HG03457 (cell line): ENCODE results near the gene PPOX.

Experiments used
- ATAC-seq: cut with Tn5 transposase; IDR thresholded peaks from one replicate; pipeline ENCODE4 v1.9.1; 2021; ENCODE audit warnings: moderate number of reproducible peaks; ENCODE audit not compliant: unreplicated experiment

Gene PPOX

GRCh38 chr1:161175771-161176453 is 9.7 kb downstream of the PPOX start:
- no peak for ATAC-seq

GRCh38 chr1:161176468-161177111 is 10.4 kb downstream of the PPOX start:
- ATAC-seq, result peak; percentile 18

DNA sequence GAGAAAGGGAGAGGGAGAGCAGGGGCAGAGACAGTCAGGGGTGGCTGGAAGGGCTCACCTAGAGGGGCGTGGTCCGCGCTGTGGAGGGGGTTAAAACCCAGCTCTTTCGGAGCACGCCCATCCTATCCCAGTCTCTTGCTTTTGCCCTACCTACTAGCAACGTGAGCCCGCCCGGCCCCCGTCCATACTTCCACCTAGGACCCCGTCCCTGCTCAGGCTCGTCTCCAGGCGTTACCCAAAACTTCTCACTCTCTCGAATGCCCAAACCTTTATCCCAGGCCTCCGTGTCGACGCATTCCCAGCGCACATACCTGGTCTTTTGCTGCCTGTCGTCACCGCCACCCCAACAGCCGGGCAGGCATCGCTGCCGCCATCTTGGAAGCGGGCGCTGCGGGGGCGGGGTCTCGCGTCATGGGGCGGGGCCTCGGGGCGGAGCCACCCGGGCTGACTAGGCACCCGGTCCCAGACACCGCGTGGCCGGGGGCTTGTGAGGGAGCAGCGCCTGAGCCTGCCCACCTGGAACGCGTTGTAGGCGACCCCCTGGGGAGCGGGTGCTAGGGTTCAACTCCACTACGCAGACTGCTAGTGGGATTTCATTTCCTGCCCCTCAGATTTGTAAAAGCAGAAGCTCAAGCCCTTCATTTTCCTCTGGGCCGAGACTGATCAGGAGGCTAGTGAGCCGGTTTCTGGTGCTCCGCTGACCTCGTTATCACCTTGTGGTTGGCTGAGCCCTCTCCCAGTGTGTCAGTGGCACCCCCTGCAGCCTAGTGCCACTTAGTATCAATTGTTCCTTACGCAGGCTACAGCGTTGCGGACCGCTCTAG is 11.1 kb downstream of the PPOX start, which contains the start of gene B4GALT3:
Gene B4GALT3 (minus strand): TSS at position 396 of the 824 bp plus-strand sequence. CDS start 1,447 bp downstream, outside the sequence.
- peak; percentile 48 for ATAC-seq

- ATAC-seq, result no peak
These were observed 11.7 kb downstream of the PPOX start for GRCh38 chr1:161177936-161178244.

GRCh38 chr1:161179698-161180097 is 13.5 kb downstream of the PPOX start:
- no peak for ATAC-seq

GRCh38 chr1:161180639-161181038 is 14.4 kb downstream of the PPOX start:
- no peak for ATAC-seq

DNA sequence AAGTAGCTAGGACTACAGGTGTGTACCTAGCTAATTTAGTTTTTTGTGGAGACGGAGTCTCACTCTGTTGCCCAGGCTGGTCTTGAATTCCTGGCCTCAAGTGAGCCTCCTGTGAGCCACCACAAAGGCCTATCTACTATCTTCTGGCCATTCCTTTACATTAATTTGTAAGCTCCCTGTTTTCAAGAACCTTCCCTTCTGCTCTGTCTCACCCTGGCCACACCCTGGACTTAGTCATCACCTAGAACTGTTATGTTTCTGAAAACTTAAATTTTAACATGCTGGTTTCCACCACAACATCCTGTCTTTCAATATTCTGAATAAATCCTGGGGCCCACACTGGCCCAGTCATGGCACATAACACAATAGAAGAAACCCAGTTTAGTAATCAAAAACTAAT is 16.0 kb downstream of the PPOX start:
- no peak for ATAC-seq

DNA sequence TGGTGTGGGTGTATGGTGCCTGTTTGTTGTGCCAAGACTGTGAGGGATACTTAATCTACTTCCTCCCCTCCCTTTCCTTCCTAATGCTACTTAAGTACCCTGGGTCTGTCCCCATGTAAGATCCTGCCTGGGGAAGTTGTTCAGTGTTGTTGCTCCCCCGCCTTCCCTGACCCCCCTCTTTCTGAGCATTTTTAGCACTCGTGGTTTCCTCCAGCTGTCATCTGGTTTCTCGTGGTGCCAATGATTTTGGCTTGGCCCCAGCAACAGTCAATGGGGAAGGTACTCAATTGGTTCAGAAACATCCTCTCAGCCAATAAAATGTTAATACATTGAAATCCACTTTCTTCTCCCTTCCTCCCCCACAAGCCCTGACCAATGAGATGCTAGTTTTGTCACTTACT is 19.1 kb downstream of the PPOX start:
- peak; percentile 53 for ATAC-seq

GRCh38 chr1:161185732-161186311 is 19.6 kb downstream of the PPOX start:
- ATAC-seq, result peak; percentile 15

DNA sequence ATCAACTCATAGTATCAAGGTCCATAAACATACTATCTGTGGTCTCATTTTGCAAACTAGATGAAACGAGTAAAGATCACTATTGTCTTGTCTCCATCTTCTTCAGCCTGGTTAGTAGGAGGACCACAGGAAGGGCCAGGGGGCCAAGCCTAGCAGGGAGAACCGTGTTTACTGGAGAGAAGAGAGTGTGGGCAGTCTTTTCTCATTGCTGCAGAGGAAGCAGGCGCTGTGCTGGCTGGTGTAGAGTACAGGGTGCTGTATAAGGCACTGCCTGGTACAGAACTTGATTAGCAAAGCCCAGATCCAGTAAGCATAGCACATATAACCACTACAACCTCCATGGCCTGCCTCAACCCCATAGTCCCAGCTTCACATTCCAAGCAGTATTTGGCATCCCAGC is 21.1 kb downstream of the PPOX start:
- ATAC-seq, result no peak

- no peak for ATAC-seq
These were observed 22.2 kb downstream of the PPOX start for GRCh38 chr1:161188381-161188780.

- ATAC-seq, result no peak
These were observed 22.8 kb downstream of the PPOX start for GRCh38 chr1:161189036-161189435.

DNA sequence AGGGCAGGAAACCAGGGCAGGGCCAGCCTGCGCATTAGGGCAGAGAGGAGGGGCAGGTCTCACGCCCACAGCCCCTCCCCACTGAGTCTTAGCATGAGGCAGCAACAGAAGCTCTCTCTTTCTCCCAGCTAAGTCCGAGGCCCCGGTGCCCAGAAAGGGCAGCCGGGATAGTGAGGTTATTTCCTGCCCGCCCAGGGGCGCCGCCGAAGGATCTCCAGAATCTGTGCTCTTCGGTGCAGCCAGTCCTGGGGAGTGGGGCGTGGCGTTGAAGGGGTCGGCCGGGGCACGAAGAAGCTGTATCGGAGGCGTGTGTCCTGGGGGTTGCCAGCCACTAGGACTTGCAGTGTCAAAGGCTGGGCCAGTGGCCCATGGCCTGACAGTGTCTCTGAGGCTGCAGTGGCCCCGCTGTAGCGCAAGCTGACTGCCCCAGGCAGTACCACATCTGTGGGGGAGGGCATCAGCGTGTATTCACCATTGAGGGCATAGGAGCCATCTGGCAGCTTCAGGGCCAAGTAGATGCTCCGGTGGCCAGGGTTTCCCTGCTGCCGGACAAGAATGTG is 24.8 kb downstream of the PPOX start:
- no peak for ATAC-seq

- ATAC-seq, result no peak
These were observed 25.7 kb downstream of the PPOX start for GRCh38 chr1:161191971-161192370.

DNA sequence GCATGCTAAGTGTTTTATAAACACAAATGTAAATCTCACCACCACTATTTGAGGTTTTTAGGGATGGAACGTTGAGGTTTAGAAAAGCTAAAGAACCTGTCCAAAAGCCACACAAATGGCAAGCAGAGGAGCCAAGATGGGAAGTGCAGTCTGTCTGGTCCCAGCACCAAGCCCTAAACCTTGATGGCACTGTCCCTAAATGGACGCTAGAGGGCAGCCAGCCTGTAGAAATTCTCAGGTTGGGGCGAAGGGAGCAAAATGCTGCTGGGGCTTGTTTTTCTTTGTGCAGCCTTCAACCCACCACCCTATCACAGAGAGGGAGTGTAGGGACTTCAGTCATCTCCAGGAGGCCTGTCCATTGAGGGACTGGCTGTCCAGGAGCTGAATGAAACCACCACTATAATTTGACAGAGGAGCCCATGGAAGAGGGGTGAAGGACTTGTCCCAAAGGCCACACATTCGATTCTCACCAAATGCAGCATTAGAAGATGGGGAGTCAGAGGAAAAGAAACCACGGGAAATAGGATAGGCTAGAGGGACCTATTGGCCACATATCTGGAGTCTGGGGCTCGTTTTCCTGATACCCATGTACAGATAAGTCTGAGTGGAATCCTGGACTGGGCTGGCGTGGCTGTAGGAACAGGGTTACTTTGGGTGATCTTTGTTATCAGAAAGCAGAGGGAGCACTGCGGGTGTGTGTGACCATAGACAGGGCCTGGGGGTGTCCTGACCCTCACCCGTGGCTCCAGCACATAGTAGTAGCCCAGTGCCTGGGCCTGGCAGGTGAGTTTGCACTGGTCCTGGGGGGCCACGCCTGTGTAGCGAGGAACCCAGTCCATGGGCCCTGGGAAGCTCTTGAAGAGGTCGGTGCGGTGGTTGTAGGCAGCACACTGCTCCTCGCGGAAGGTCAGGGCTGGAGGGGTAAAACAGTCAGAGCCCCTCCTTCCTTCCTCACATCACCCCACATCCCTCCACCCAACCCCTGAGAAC is 26.5 kb downstream of the PPOX start:
- ATAC-seq, result no peak

DNA sequence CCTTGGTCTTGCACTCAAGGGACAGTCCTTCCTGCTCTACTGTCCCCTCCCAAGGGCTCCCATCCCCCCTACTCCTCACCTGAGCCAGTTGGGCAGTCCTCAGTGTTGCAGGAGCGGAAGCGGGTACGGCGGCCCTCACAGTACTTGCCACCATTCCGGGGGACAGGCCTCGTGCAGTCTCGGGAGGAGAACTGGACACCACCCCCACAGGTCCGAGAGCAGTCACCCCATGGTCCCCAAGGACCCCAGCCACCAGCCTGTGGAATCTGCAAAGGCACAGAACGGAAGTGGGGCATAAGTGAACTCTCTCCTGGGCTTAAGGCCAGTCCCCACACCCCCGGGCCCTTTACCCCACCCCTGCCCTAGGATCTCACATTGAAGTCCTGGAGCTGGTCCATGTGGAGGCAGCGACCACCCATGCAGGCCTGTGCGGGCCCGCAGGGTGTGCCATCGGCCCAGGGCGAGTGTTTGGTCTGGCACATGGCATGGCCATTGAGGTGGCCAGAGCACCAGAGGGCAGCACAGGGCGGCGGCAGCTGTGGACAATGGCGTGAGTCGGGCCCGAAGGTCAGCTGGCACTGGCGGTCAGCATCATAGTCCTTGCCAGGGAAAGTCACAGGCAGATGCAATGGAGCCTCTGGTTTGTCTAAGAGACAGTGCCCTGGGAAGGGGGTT is 27.5 kb downstream of the PPOX start:
- no peak for ATAC-seq

DNA sequence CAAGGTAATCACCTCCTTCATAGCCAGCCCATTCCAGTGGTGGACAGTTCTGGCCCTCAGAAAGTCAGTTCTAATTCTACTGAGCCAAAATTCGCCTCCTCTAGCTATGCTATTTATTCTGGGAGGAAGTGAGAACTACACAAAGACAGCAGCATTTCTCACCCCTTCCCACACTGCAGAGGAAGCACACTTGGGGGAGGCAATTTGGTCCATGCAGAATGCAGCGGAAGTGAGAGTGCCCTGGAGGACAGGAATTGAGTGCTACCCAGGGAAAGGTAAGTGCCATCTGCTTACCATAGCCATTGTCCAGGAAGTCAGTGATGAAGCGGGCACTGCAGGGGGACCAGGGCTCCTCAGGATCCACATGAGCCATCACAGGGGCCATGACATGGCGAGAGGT is 28.9 kb downstream of the PPOX start:
- ATAC-seq, result no peak

- no peak for ATAC-seq
These were observed 29.9 kb downstream of the PPOX start for GRCh38 chr1:161196111-161196510.
